Astrocyte (in vitro differentiated cells and primary cell): ENCODE data around the gene SNRPD3. TPM values are rescaled to one million over a fixed set of nuclear protein-coding genes. Genes with fewer than 3 reads are reported as not detected.

Experiments used
- DNase-seq: peaks from one replicate; pipeline ENCODE4 v3.0.0-alpha.2; 2010; ENCODE audit warnings: low read depth
- FAIRE-seq: peaks from 2 replicates; lab custom pipeline; 2011; peaks lifted over from hg19 to GRCh38; lab: Jason Lieb, UNC
- H2AFZ ChIP-seq: 2 replicates; pipeline ENCODE4 v1.6.0; 2012; ENCODE audit warnings: low read depth, low read length, inconsistent platforms
- H3K27ac ChIP-seq: 2 replicates; pipeline ENCODE4 v1.5.1; 2011; ENCODE audit warnings: low read depth, low read length, inconsistent platforms
- H3K27me3 ChIP-seq: 2 replicates; pipeline ENCODE4 v1.6.0; 2011; ENCODE audit warnings: low read length, inconsistent platforms; ENCODE audit not compliant: insufficient read depth
- H3K36me3 ChIP-seq: 2 replicates; pipeline ENCODE4 v1.5.1; 2011; ENCODE audit warnings: low read length, inconsistent platforms; ENCODE audit not compliant: insufficient read depth
- H3K4me1 ChIP-seq: 2 replicates; pipeline ENCODE4 v1.5.1; 2011; ENCODE audit warnings: low read length, inconsistent platforms; ENCODE audit not compliant: insufficient read depth
- H3K4me2 ChIP-seq: 2 replicates; pipeline ENCODE4 v1.6.0; 2012; ENCODE audit warnings: low read length, inconsistent platforms
- H3K4me3 ChIP-seq: 2 replicates; pipeline ENCODE4 v1.5.1; 2011; ENCODE audit warnings: low read depth, mild to moderate bottlenecking, low read length, inconsistent platforms; ENCODE audit not compliant: insufficient read depth
- H3K79me2 ChIP-seq: 2 replicates; pipeline ENCODE4 v1.6.0; 2012; ENCODE audit warnings: mild to moderate bottlenecking, low read length, inconsistent platforms; ENCODE audit not compliant: insufficient read depth
- H3K9ac ChIP-seq: 2 replicates; pipeline ENCODE4 v1.6.0; 2012; ENCODE audit warnings: mild to moderate bottlenecking, low read length, inconsistent platforms
- H3K9me3 ChIP-seq: 2 replicates; pipeline ENCODE4 v1.5.1; 2012; ENCODE audit warnings: low read depth, mild to moderate bottlenecking, low read length, inconsistent platforms; ENCODE audit not compliant: insufficient read depth
- H4K20me1 ChIP-seq: 2 replicates; pipeline ENCODE4 v1.6.0; 2012; ENCODE audit warnings: low read length, inconsistent platforms; ENCODE audit not compliant: insufficient read depth
- H3K27ac Mint-ChIP-seq: one replicate; pipeline ENCODE4 v1.8.0; 2021; ENCODE audit warnings: mild to moderate bottlenecking, mixed read lengths; ENCODE audit not compliant: unreplicated experiment
- H3K27me3 Mint-ChIP-seq: one replicate; pipeline ENCODE4 v1.8.0; 2021; ENCODE audit warnings: low read depth, mixed read lengths; ENCODE audit not compliant: unreplicated experiment
- H3K36me3 Mint-ChIP-seq: one replicate; pipeline ENCODE4 v1.8.0; 2021; ENCODE audit warnings: low read depth, mixed read lengths; ENCODE audit not compliant: unreplicated experiment
- H3K4me1 Mint-ChIP-seq: one replicate; pipeline ENCODE4 v1.8.0; 2021; ENCODE audit warnings: low read depth, mixed read lengths; ENCODE audit not compliant: unreplicated experiment
- H3K4me3 Mint-ChIP-seq: one replicate; pipeline ENCODE4 v1.8.0; 2021; ENCODE audit warnings: mild to moderate bottlenecking, moderate library complexity, mixed read lengths; ENCODE audit not compliant: unreplicated experiment
- H3K9me3 Mint-ChIP-seq: one replicate; pipeline ENCODE4 v1.8.0; 2021; ENCODE audit warnings: mild to moderate bottlenecking, mixed read lengths; ENCODE audit not compliant: unreplicated experiment
- EZH2 ChIP-seq: IDR thresholded peaks from 2 replicates; pipeline ENCODE4 v1.6.1; 2012; ENCODE audit warnings: mild to moderate bottlenecking, low read length, inconsistent platforms; ENCODE audit not compliant: insufficient read depth
- total RNA-seq: library from RNA; stranded (reverse); gene quantifications from 2 replicates; pipeline ENCODE4 v1.2.1, GENCODE V29; 2021
- TF ChIP-seq, protein P1 (sequence below): IDR thresholded peaks from 2 replicates; pipeline ENCODE4 v1.5.1; 2011; ENCODE audit warnings: low read depth, mild to moderate bottlenecking, inconsistent platforms, low read length, moderate library complexity; ENCODE audit not compliant: insufficient read depth

Gene SNRPD3
- total RNA-seq, 1 donor from 2014 or later, result 97.3 TPM

DNA sequence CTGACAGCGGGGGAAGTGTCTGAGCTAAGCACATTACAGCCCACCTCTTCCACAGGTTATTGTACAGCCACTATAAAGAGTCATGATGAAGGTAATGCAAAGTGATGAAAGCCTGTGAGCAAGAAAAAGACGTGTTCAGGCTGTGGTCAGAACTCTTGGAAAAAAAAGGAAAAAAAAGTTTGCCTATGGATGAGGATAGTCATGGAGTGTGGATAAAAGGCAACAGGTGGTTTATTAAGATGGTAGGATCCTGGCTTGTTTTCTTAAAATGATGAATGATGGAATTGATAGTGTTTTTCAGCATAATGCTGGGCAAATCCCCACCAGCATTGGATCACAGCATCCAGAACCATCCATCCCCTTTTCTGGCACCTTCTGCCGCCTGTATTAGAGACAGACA lies 37.6 kb upstream of the SNRPD3 start:
- Histone ChIP-seq H3K9me3 (no peaks in the 10 kb centered on the region), H3K4me2 (no peak overlapping the region), H3K27me3 (peaks cover 13% of the 10 kb centered on the region), H3K9ac (no peak overlapping the region), H3K79me2 (no peaks in the 10 kb centered on the region), H2AFZ (no peak overlapping the region), H4K20me1 (no peaks in the 10 kb centered on the region), H3K36me3 (no peaks in the 10 kb centered on the region), H3K4me1 (peaks cover 11% of the 10 kb centered on the region), H3K4me3 (no peak overlapping the region), H3K27ac (no peak overlapping the region)
- peaks cover 10% of the 10 kb centered on the region for H3K4me1 Mint-ChIP-seq
- DNase-seq (no peak), FAIRE-seq (no peak)
- peaks cover 27% of the 10 kb centered on the region for H3K27me3 Mint-ChIP-seq
- H3K27ac Mint-ChIP-seq, result no peak overlapping the region
- H3K9me3 Mint-ChIP-seq, result no peaks in the 10 kb centered on the region
- H3K36me3 Mint-ChIP-seq, result no peaks in the 10 kb centered on the region
- TF ChIP-seq, protein P1, sequence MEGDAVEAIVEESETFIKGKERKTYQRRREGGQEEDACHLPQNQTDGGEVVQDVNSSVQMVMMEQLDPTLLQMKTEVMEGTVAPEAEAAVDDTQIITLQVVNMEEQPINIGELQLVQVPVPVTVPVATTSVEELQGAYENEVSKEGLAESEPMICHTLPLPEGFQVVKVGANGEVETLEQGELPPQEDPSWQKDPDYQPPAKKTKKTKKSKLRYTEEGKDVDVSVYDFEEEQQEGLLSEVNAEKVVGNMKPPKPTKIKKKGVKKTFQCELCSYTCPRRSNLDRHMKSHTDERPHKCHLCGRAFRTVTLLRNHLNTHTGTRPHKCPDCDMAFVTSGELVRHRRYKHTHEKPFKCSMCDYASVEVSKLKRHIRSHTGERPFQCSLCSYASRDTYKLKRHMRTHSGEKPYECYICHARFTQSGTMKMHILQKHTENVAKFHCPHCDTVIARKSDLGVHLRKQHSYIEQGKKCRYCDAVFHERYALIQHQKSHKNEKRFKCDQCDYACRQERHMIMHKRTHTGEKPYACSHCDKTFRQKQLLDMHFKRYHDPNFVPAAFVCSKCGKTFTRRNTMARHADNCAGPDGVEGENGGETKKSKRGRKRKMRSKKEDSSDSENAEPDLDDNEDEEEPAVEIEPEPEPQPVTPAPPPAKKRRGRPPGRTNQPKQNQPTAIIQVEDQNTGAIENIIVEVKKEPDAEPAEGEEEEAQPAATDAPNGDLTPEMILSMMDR, result no peak
- TF ChIP-seq EZH2, result no peak
- H3K4me3 Mint-ChIP-seq, result no peak overlapping the region

GRCh38 chr22:24518771-24519485 lies 36.9 kb upstream of the SNRPD3 start:
- TF ChIP-seq, protein P1, result no peak
- TF ChIP-seq EZH2, result no peak
- DNase-seq, result no peak
- peaks cover 31% of the 10 kb centered on the region for H3K27me3 Mint-ChIP-seq
- Histone ChIP-seq H3K4me2 (no peak overlapping the region), H3K4me3 (no peak overlapping the region), H4K20me1 (no peaks in the 10 kb centered on the region), H3K4me1 (peaks cover 11% of the 10 kb centered on the region), H2AFZ (no peak overlapping the region), H3K79me2 (no peaks in the 10 kb centered on the region), H3K27me3 (peaks cover 11% of the 10 kb centered on the region), H3K9me3 (no peaks in the 10 kb centered on the region), H3K9ac (no peak overlapping the region), H3K27ac (no peak overlapping the region), H3K36me3 (no peaks in the 10 kb centered on the region)
- H3K4me3 Mint-ChIP-seq, result no peak overlapping the region
- no peaks in the 10 kb centered on the region for H3K9me3 Mint-ChIP-seq
- H3K27ac Mint-ChIP-seq, result no peak overlapping the region
- H3K4me1 Mint-ChIP-seq, result peaks cover 10% of the 10 kb centered on the region
- no peak for FAIRE-seq
- no peaks in the 10 kb centered on the region for H3K36me3 Mint-ChIP-seq

DNA sequence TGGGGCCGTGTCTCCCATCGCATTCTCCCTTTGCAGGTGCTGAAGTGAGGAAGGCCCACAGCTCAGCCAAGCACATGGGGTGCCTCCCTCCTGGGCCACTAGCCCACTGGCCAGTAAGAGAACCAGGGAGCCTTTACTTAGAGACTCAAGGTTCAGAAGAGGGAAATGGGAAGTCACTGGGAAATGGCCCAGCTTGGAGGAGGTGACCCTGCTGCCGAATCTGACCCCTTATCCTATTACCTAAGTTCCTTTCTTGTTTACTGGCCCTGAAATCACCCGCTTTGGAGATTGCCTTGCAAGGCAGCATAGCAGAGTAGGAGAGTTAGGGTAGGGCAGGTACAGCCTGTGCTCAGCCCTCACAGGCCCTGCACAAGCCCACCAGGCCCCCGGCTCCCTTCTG lies 36.3 kb upstream of the SNRPD3 start:
- H3K4me3 ChIP-seq, result no peak overlapping the region

More for the DNA sequence above, 36.3 kb upstream of the SNRPD3 start:
- no peak for FAIRE-seq
- Histone ChIP-seq H3K27ac (no peak overlapping the region), H3K79me2 (no peaks in the 10 kb centered on the region), H2AFZ (no peak overlapping the region), H4K20me1 (no peaks in the 10 kb centered on the region), H3K4me2 (no peak overlapping the region), H3K9ac (no peak overlapping the region), H3K36me3 (no peaks in the 10 kb centered on the region), H3K4me1 (peaks cover 14% of the 10 kb centered on the region), H3K27me3 (peaks cover 7% of the 10 kb centered on the region), H3K9me3 (no peaks in the 10 kb centered on the region)
- peaks cover 10% of the 10 kb centered on the region for H3K4me1 Mint-ChIP-seq
- H3K36me3 Mint-ChIP-seq, result no peaks in the 10 kb centered on the region
- TF ChIP-seq, protein P1, result no peak
- TF ChIP-seq EZH2, result no peak
- H3K27me3 Mint-ChIP-seq, result peaks cover 32% of the 10 kb centered on the region
- no peak overlapping the region for H3K27ac Mint-ChIP-seq
- H3K9me3 Mint-ChIP-seq, result no peaks in the 10 kb centered on the region
- H3K4me3 Mint-ChIP-seq, result no peak overlapping the region
- no peak for DNase-seq
